Fibroblast of gingiva (primary cell): Measurements from ENCODE around the gene TRPM1.

Experiments
- DNase-seq: peaks from one replicate; pipeline ENCODE4 v3.0.0-alpha.2; 2011; ENCODE audit warnings: low read depth

TRPM1 gene

GRCh38 chr15:31082771-31083369, 18.7 kb downstream of the TRPM1 start:
- peak; percentile 23 for DNase-seq

DNA sequence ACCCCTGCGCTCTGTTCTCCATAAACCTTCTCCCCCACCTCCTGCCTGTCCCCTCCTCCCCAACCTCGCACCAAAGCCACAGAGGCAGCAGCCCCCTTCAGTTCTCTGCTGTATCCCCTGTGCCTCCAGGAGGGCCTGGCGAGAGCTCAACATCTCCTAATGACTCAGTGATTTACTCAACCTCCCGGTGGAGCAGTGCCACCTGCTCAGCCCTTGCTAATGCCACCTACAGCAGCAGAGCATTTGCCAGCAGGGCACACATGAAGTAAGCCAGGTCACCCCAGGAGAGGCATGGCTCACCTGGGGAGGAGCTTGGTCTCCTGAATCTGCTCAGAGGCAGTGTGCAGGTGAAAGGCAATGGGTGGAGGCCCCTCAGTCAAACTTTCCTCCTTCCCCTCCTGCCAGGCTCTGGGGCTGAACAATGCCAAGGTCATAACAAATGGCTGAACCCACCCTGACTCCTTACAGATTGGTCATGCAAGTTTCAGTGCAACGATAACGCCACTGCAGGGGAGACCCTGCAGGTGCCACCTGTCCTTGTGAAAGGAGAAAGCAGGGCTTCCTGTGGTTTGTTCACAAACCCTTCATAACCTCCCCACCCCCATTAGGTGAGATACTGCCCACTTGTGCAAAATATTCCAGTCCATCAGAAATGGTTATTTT, 19.8 kb downstream of the TRPM1 start:
- DNase-seq, result no peak

DNA sequence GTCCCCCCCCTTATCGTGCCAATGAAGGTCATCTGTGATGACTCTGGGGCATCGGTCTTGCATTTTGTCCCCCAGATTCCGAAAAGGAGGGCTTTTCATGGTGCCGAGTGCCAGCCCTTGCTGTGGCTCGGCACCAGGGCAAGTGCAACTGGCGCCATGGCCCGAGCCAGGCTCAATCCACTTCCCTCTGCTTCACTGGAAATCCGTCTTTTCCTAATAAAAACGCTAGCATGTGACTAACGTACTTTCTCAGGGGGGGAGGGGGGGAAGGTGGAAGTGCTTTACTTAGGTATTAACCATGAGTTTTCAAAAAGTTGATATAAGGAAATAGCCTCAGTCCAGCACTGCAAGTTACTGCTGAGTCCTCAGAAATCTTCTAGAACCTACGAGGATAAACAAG, 20.5 kb downstream of the TRPM1 start:
- DNase-seq, result no peak

DNA sequence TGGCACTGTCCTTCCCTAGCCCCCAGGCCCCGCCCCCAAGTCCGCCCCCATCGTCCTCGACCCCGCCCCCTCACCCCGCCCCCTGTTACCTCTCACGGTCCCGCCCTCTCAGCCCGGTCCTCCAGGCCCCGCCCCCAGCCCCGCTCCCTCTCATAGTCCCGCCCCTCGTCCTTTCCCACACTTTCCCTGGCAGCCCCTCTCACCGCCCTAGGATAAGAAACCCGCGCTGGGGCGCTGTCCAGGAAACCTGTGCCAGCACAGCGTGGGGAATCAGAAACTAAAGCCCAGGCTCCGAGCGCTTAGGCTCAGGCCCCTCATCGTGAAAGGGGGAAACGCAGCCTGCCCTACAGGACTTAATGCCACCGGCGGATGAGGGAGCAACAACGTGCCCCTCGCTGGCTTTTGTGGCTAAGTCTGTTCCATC, 20.9 kb downstream of the TRPM1 start:
- no peak for DNase-seq

- DNase-seq, result no peak
Observed at GRCh38 chr15:31079519-31079918, 22.0 kb downstream of the TRPM1 start.

DNA sequence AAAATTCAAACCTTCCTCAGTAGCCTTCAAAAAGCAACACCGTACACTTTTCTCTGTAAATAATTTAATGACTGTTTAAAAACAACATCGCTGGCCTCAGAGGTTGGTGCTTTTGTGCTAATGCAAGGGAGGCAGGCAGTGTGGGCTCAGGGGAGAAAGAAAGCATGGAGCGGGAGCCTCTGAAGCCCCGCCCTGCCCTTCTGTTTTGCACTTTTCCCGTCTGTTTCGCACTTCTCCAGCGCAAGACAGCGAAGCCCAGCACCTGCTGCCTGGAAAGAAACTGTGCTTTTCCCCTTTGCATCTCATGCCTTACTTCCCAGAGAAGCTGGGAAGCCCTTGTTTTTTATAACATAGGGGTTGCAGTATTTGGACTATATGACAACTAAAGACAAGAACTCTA, 23.1 kb downstream of the TRPM1 start:
- no peak for DNase-seq

- no peak for DNase-seq
Observed at GRCh38 chr15:31077941-31078340, 23.6 kb downstream of the TRPM1 start.

DNA sequence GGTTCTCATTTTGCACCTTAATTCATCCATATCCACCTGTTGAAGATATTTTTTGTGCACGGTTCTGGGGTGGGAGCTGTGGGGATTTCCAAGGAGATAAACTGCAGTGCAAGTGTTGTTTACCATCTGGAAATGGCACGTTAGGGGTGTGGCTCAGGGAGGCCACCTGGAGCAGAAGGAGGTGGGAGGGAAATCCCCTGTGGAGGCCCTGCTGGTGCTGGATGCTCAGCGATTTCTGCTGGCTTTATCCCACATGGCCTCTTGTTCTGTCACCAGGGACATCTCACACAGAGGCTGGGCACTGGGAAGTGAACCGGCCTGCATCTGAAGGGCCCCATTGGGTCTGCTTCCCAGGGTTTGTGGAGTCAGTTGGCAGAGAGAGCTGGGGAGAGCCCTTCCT, 24.3 kb downstream of the TRPM1 start:
- no peak for DNase-seq

GRCh38 chr15:31074321-31074720, 27.2 kb downstream of the TRPM1 start:
- no peak for DNase-seq

DNA sequence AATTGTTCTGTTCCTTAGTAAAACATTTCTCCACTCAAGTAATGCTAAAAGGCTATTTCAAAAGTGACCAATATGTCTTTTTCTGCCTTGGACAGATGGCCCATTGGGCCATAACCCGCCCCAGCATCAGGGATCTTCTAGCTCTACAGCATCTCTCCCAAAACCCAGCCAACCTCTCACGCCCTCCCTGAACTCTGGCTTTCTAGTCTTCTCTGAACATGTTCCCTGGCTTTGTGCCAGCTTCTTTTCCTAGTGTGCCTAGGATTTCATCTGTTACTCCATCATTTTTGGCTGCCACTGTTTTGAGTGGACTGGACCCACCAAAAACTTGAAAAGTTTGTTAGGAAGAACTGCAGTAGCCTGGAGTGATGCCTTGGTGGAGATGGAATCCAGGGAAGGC, 30.7 kb downstream of the TRPM1 start:
- DNase-seq, result no peak

- peak; percentile 80 for DNase-seq
Observed at GRCh38 chr15:31069360-31070000, 32.0 kb downstream of the TRPM1 start.

DNA sequence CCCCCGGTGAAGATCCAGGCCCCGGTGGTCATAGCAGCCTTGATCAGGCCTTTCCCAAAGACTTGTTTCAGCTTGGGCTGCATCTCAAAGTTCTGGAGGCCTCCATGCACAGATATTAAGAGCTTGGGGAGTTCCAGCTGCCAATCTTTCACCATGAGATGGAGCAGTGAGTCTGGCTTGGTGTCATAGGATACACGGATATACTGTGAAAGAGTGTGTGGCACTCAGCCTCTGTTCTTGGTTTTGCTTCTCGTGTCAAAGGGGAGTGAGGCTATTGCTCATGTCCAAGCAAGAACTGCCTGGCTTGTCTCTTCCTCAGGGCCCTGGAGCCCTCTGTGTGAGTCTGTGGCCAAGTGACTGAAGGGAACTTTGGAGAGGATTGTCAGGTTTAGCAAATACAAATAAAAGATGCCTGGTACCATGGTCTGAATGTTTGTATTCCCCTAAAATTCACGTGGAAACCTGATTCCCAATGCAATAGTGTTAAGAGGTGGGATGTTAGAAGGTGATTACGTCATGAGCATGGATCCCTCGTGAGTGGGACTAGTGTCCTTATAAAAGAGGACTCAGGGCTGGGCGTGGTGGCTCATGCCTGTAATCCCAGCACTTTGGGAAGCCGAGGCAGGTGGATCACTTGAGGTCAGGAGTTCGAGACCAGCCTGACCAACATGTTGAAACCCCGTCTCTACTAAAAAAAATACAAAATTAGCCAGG, 33.5 kb downstream of the TRPM1 start:
- no peak for DNase-seq

DNA sequence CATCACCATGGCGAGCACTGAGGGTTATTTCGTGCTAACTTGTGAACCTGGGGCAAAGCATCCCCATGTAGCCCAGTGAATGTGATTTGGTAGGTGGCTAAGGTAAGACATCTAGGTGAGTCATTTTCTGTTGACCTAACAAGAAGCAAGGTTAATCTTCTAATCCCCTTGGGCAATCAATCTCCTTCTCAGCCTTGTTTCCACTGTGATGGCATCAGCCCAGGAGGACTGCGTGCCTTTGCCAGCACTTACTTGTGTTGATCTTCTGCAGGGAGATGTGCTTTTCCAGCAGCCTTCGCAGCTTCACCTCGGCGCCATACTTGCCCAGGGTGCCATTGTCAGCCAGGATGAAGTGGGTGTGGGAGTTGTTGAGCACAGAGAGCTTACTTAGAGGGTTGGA, 35.7 kb downstream of the TRPM1 start:
- no peak for DNase-seq

GRCh38 chr15:31062911-31063310, 38.6 kb downstream of the TRPM1 start:
- peak; percentile 39 for DNase-seq

DNA sequence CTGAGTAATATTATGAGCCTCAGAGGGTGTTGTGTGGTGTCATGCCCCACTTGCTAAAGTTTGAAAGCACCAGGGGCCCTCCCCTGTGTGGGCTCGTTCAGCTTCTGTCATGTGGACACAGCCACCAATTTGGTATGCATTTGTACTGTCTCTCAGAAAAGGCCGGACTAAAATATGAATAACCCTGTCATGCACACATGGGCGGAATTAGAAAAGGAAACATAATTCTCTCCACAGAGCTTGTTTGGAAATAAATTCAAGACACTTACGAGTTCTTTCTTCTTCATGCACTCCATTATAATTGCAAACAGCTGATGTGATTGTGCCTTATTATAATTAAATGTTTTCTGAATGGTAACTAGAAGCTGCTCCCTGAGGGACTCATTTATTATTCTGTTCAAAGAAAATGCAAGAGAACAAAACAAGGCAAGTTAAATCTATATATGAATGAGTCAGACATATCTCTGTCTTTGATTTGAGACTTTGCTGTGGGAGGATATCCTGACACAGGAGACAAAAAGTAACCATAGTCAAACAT, 39.1 kb downstream of the TRPM1 start:
- peak; percentile 82 for DNase-seq

GRCh38 chr15:31060429-31061140, 40.9 kb downstream of the TRPM1 start:
- no peak for DNase-seq

DNA sequence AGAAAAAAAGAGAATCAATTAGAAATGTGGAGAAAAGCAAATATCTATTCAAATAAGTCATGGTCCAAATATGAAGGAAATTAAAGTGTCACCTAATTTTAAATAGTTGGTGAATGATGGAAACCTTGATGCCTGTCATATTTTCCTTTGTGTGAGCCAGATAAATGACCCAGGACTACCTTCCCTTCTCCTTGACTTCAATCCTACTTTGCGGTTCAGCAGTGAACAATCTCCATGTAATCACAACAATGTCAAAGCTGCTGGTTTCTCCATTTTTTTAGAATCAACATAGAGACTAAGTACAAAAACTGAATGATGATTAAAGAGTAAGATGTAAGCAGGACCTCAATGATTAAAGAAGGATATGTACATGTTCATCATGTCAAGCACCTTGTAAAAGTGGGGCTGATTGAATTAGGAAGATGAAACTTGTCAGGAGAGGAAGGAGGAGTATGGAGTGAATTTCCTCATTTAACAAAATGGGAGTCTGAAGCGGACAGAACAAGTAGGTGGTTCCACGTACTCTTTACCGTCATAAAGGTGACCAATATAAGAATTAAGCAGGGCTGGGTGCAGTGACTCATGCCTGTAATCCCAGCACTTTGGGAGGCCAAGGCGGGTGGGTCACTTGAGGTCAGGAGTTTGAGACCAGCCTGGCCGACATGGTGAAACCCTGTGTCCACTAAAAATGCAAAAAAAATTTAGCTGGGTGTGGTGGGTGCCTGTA, 43.1 kb downstream of the TRPM1 start:
- DNase-seq, result no peak

DNA sequence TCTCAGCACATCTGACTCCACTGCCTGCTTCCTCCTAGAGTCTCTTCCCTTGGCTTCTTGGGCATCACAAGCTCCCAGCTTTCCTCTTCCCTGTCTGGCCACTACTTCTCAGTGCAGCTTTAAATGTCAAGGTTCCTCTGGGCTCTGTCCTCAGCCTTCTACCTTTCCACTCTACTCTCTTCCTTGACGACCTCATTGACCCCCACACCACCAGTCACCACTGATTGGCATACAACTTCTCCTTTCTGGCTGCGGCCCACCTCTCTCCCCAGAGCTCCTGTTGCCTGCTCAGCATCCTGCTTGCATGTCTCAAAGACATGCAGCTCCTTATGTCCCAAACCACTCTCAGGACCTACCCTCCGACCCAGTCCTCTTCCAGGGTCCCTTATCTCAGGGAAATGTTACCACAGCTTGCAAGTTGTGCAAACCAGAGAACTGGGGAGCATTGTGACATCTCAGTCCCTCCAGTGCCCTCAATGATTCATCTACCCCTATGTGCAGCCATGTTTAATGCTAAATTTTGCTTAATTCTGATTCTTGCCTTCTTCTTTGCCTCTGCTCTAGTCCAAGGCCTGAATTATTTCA, 49.9 kb downstream of the TRPM1 start:
- no peak for DNase-seq

- no peak for DNase-seq
Observed at GRCh38 chr15:31050953-31051352, 50.6 kb downstream of the TRPM1 start.

GRCh38 chr15:31049682-31050615, 51.6 kb downstream of the TRPM1 start:
- DNase-seq, result no peak
